ENCODE measurements around the gene CD2AP. TPM values are rescaled to one million over a fixed set of nuclear protein-coding genes. Genes with fewer than 3 reads are reported as not detected.
"Not testable (repeated sequence)": the region's sequence is repeated elsewhere in the genome, so short reads cannot be mapped to it uniquely, and the experiment has no call there.

Gene CD2AP
- total RNA-seq, 1 experiment from 2014 or later: 29.7 TPM

GRCh38 chr6:47457370-47457769 lies 20.2 kb upstream of the CD2AP start:
- no peak for DNase-seq (ENCODE audit: extremely low read depth, low read depth)

DNA sequence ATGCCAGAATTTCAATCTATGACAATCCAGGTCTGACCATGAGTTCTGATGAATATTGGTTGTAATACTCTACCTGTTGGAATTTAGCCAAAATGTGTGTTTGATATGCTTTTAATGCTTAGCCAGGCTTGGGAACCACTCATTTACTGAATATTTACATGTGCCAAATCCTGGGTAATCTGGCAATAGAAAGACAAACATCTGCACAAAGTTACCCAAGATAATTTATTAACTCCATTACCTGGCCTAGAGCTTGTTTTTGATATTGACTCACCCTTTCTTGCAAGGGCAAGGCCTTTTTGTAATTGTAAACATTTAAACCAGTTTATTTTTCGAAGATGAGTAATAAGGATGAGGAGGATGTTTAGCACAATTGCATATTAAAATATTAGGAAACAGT lies 13.5 kb upstream of the CD2AP start:
- DNase-seq (ENCODE audit: extremely low read depth, low read depth): no peak

GRCh38 chr6:47465117-47465516 lies 12.5 kb upstream of the CD2AP start:
- no peak for DNase-seq (ENCODE audit: extremely low read depth, low read depth)

DNA sequence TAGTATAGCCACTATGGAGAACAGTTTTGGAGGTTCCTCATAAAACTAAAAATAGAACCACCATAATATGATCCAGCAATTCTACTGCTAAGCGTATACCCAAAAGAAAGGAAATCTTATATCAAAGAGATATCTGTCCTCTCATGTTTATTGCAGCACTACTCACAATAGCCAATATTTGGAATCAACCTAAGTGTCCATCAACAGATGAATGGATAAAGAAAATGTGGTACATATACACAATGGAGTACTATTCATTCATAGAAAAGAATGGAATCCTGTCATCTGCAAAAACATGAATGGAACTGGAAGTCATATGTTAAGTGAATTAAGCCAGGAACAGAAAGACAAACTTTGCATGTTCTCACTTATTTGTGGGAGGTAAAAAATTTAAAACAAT lies 5.7 kb upstream of the CD2AP start:
- DNase-seq (ENCODE audit: extremely low read depth, low read depth): no peak

- no peak for DNase-seq (ENCODE audit: extremely low read depth, low read depth)
Observed at GRCh38 chr6:47473791-47474346, 3.7 kb upstream of the CD2AP start.

- no peak for DNase-seq (ENCODE audit: extremely low read depth, low read depth)
Observed at GRCh38 chr6:47475319-47475816, 2.2 kb upstream of the CD2AP start.

- DNase-seq (ENCODE audit: extremely low read depth, low read depth): no peak
Observed at GRCh38 chr6:47476781-47477496, 650 bp upstream of the CD2AP start.

DNA sequence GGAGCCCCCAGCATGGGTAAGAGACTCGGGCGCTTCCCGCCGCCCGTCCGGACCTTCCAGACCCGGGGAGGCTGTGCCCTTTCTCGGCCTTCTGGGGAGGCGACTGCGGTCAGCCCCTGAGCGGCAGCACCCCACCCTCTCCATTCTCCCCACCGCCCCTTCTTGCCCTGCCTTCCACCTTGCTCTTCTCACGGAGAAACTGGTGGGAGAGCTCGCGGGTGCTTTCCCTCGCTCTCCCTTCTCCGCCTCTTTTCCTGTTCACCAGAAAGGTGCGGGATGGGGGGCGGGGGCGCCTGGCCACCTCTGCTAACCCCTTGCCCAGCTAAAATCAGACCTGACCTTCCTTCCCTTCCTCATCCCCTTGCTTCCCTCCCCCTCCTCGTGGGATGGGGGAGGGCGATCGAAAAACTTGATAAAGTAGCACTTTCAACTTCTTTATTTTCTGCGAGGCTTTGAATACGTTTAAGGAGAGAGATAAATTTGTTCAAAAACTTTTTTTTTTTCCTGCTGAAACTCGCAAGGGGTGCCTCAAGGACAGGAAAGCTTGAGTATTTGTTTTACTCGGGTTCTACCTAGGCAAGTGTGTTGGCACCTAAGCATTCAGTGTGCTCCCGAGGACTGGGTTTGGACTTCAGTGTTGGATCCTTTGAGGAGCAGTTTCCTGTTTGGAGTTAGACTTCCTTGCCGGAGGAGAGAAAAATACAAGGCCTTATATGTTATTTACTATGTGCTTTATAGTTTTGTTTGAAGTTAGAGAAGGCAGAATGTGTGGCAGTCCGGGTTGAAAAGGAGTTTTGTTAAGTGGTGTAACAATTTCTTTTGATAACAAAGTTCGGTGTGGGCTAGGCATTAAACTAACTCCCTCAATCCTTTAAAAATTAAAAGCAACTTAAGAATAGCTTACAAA lies 897 bp downstream of the CD2AP start:
- DNase-seq (ENCODE audit: extremely low read depth, low read depth): no peak

DNA sequence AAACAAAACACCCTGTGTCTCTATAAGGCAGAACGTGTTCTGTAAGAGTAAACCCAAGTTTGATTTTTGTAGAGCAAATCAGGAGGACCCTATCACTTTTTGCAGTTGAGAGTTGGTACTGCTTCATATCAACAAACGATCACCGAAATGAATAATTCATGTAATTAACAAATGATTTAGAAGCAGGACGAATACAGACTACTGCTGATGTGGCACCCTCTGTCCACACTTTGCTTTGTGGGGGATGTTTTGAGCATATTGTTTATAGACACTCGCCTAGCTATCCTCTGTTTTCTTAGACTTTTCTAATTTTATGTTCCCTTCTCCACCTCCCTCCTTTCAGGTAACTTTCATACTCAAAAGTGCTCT lies 1.5 kb downstream of the CD2AP start:
- DNase-seq (ENCODE audit: extremely low read depth, low read depth): no peak

DNA sequence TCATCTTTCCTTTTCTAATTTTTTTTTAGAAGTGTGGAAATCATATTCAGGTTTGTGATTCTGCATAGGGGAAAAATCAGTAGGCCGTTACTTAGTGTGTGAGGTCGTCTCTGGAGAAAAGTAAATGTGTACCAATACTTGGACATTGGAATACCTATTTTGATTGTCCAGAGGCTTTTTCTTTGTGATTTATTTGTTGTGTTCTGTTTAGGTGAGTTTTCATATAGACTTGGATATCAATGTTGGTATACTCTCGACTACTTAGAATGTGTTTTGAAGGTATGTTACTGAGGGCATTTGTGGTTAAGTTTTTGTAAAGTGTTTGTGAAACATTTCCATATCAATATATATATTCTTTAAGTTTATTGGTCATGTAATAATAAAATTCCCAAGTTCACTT lies 2.3 kb downstream of the CD2AP start:
- DNase-seq (ENCODE audit: extremely low read depth, low read depth): no peak

DNA sequence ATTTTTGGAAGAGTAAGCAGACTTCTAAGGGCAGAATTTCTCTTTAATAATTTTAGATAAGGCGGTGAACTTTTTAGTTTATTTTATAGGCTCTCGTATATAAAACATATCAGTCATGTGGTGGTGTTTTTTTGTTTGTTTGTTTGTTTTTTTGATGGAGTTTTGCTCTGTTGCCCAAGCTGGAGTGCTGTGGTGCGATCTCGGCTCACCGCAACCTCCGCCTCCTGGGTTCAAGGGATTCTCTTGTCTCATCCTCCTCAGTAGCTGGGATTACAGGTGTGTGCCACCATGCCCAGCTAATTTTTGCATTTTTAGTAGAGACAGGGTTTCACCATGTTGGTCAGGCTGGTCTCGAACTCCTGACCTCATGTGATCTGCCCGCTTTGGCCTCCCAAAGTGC lies 3.6 kb downstream of the CD2AP start:
- DNase-seq (ENCODE audit: extremely low read depth, low read depth): not testable (repeated sequence)

DNA sequence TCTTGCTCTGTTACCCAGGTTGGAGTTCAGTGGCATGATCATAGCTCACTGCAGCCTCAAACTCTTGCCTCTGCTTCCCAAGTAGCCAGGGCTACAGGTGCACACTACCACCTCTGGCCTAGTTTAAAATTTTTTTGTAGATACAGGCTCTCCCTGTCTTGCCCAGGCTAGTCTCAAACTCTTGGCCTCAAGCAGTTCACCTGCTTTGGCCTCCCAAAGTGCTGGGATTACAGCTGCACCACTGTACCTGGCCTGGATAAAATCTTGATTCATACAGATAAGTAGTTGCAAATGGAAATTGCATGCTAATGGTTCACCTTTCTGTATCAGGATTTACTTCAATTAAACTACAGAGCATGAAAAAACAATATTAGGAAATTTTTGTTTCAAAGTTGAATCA lies 4.2 kb downstream of the CD2AP start:
- no peak for DNase-seq (ENCODE audit: extremely low read depth, low read depth)

DNA sequence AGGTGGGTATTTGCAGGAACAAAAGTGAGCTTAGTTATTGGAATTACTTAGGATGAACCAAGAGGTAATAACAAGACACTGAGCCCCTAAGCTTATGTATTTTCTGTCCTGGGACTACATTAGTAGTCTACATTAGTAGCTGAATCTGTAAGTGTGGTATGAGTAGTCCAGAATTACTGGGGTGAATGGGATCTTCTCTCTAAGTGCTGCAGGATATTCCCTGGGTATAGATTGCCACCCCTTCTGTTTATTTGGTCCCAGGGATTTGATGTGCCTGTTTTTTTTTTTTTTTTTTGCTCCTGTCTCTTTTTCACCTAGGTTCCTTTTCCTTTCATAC lies 5.9 kb downstream of the CD2AP start:
- no peak for DNase-seq (ENCODE audit: extremely low read depth, low read depth)

DNA sequence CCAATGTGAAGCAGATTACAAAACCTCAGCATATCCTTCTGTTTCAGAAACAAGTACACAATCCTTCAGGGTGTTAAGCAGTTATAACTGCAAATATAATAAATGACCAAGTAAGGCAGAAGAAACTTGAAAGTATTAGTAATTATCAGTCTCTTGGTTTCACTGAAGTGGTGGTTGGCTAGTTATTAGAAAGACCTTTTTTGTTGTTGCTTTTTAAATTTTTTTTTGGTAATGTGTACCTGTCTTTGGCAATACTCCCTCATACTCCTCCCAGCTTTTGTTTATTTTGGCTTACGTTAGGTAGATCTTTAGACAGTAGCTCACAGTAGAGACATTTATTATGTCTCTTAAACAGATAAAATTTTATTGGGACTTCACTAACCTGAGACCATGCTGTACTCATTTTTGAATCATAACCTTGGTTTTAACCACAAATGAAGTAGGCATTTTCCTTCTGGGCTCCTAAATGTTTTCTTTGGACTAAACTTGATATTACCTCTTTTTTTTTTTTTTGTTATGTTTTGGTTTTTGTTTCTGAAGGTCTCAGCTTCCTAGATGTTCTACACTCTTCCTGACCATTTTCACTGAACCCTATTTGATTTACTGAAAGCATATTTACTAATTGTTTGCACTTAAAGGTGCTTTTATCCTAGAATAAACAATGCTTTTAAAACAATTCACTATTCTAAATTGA lies 6.4 kb downstream of the CD2AP start:
- DNase-seq (ENCODE audit: extremely low read depth, low read depth): no peak

GRCh38 chr6:47484616-47485015 lies 7.0 kb downstream of the CD2AP start:
- no peak for DNase-seq (ENCODE audit: extremely low read depth, low read depth)

GRCh38 chr6:47485083-47485482 lies 7.5 kb downstream of the CD2AP start:
- DNase-seq (ENCODE audit: extremely low read depth, low read depth): no peak

- DNase-seq (ENCODE audit: extremely low read depth, low read depth): no peak
Observed at GRCh38 chr6:47485491-47486135, 8.0 kb downstream of the CD2AP start.

GRCh38 chr6:47489995-47490394 lies 12.4 kb downstream of the CD2AP start:
- DNase-seq (ENCODE audit: extremely low read depth, low read depth): no peak

- DNase-seq (ENCODE audit: extremely low read depth, low read depth): no peak
Observed at GRCh38 chr6:47490676-47491075, 13.1 kb downstream of the CD2AP start.

DNA sequence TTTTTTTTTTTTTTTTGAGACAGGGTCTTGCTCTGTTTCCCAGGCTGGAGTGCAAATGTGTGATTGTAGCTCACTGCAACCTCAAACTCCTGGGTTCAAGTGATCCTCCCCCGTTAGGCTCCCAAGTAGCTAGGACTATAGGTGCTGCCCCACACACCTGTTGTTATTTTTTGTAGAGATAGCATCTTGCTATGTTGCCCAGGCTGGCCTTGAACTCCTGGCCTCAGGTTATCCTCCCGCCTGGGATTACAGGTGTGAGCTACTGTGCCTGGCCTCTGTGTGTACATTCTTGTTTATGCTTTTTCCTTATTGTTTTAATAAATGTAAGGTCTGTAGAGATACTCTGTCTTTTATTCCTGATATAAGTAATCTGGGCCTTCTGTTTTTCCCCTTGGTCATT lies 14.8 kb downstream of the CD2AP start:
- no peak for DNase-seq (ENCODE audit: extremely low read depth, low read depth)

DNA sequence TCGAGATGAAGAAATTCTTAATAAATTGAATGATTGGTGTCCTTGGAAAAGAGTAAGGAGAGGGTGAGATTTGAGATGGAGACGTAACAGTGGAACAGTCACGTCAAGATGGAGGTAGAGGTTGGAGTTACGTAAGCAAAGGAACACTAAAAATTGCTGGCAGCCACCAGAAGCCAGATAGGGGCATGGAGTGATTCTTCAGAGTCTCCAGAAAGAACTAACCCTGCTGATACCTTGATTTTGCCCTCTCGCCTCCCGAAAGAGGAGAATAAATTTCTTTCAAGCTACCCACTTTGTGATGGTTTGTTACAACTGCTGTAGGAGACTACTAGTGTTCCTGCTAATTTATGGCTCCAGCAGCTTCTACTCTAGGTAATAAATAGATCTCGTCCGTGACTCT lies 17.6 kb downstream of the CD2AP start:
- no peak for DNase-seq (ENCODE audit: extremely low read depth, low read depth)
